ENCODE measurements around the gene PKD2L2.
"Not testable (repeated sequence)": the region's sequence is repeated elsewhere in the genome, so short reads cannot be mapped to it uniquely, and the experiment has no call there.

PKD2L2 gene

DNA sequence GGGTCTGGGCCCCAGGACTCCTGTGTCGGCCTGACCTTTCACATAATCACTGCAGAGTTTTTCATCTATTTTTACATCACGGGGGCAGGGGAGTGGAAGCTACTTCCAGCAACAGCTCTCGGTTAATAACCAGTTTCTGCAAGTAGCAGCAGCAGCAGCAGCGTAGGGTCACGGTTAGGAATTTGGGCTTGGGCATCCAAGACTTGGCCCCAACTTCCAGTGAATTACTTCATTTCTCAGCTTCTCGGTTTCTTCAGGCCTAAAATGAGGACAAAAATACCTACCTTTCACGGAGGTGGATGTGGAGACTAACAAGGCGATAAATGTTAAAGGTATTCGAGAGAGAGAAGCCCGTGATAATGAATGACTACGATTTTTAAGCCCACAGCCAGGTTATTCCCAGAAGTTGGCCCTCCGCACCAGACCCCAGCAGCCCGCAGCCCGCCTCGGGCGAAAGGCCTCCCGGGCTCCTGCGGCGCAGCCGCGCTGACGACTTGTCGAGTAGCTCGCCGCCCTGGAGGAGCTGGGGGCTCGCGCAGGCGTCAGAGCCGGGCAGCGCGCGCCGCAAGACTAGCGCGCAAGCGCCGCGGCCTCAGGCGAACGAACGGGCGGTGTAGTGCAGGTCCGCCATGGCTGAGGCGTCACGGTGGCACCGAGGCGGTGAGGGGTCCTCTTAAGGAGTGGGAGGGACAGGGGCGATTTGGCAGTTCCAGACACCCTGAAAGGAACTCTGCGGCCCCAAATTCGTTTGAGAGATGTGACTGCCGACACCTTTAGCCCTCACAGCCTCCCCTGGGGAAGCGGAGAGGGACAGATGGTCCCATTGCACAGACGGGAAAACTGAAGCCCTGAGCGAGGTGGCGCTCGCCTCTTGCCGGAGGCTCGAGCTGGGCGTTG lies at the start of gene PKD2L2:
TSS of gene PKD2L2 (plus strand) at position 595 of the 897 bp plus-strand sequence. CDS start at position 630, 35 bp downstream.
- peak within 1 kb of the TSS; percentile 80 for H3K4me3 ChIP-seq (ENCODE audit: low read length)
- peak; percentile 88 for DNase-seq (ENCODE audit: low read depth)
- TF ChIP-seq, protein P1, sequence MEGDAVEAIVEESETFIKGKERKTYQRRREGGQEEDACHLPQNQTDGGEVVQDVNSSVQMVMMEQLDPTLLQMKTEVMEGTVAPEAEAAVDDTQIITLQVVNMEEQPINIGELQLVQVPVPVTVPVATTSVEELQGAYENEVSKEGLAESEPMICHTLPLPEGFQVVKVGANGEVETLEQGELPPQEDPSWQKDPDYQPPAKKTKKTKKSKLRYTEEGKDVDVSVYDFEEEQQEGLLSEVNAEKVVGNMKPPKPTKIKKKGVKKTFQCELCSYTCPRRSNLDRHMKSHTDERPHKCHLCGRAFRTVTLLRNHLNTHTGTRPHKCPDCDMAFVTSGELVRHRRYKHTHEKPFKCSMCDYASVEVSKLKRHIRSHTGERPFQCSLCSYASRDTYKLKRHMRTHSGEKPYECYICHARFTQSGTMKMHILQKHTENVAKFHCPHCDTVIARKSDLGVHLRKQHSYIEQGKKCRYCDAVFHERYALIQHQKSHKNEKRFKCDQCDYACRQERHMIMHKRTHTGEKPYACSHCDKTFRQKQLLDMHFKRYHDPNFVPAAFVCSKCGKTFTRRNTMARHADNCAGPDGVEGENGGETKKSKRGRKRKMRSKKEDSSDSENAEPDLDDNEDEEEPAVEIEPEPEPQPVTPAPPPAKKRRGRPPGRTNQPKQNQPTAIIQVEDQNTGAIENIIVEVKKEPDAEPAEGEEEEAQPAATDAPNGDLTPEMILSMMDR (conservative IDR thresholded peaks at IDR 0.05; ENCODE audit: low read length), result no peak

DNA sequence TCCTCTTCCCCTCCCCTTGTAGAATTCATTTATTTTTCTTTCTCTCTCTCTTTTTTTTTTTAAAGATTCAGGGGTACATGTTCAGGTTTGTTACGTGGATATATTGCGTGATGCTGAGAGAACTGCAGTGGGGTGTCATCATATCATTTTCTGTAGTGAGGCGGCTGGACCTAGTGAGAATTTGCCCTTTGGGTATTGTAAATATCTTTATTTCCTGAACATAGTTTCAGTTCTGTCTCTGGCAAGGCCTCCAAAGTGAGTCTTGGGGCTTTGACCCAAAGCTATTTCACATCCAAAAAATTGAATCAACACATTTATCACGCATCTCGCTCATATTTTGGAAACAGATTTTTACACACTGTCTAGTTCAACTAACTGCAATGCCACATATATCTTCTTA lies 47.0 kb upstream of the PKD2L2 start:
- TF ChIP-seq, protein P1 (conservative IDR thresholded peaks at IDR 0.05; ENCODE audit: low read length), result no peak
- no peak overlapping the region for H3K4me3 ChIP-seq (ENCODE audit: low read length)
- no peak for DNase-seq (ENCODE audit: low read depth)

- TF ChIP-seq, protein P1 (conservative IDR thresholded peaks at IDR 0.05; ENCODE audit: low read length), result no peak
- no peak for DNase-seq (ENCODE audit: low read depth)
- no peak overlapping the region for H3K4me3 ChIP-seq (ENCODE audit: low read length)
Measured at GRCh38 chr5:137843676-137844299, 45.5 kb upstream of the PKD2L2 start.

- no peak for DNase-seq (ENCODE audit: low read depth)
- TF ChIP-seq, protein P1 (conservative IDR thresholded peaks at IDR 0.05; ENCODE audit: low read length), result no peak
Measured at GRCh38 chr5:137845472-137845871, 43.8 kb upstream of the PKD2L2 start.

GRCh38 chr5:137847687-137848086 lies 41.6 kb upstream of the PKD2L2 start:
- DNase-seq (ENCODE audit: low read depth), result no peak
- H3K4me3 ChIP-seq (ENCODE audit: low read length), result no peak overlapping the region
- TF ChIP-seq, protein P1 (conservative IDR thresholded peaks at IDR 0.05; ENCODE audit: low read length), result no peak

More at GRCh38 chr5:137845472-137845871, 43.8 kb upstream of the PKD2L2 start:
- H3K4me3 ChIP-seq (ENCODE audit: low read length), result no peak overlapping the region

- DNase-seq (ENCODE audit: low read depth), result not testable (repeated sequence)
Measured at GRCh38 chr5:137853165-137853564, 36.1 kb upstream of the PKD2L2 start.

DNA sequence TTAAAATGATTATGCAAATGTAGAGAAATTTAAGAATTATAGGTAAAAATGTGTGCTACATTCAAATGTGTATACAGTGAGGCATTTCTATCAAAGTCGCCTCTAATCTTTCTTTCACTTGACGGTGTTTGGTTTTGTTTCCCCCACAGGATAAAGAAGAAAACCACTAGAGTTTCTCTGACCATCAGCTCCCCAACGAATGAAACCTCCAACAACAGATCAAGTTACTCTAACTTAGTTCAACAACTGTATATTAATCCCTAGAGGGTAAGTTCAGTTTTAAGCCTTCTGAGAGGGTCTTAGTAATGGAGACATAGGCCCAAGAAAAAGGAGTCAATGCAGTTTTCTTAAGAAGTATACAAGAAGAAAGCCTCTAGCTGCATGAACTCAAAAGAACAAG lies 33.1 kb upstream of the PKD2L2 start:
- TF ChIP-seq, protein P1 (conservative IDR thresholded peaks at IDR 0.05; ENCODE audit: low read length), result no peak
- no peak for DNase-seq (ENCODE audit: low read depth)

More at GRCh38 chr5:137853165-137853564, 36.1 kb upstream of the PKD2L2 start:
- not testable (repeated sequence) for H3K4me3 ChIP-seq (ENCODE audit: low read length)

More for the DNA sequence above, 33.1 kb upstream of the PKD2L2 start:
- H3K4me3 ChIP-seq (ENCODE audit: low read length), result no peak overlapping the region

Measured in AG10803 (cell line).